ENCODE results near the gene GPATCH3. TPM values are rescaled to one million over a fixed set of nuclear protein-coding genes. Genes with fewer than 3 reads are reported as not detected.

The GPATCH3 gene
- total RNA-seq, 1 donor from 2014 or later = 2.0 TPM

- TF ChIP-seq, protein P1, sequence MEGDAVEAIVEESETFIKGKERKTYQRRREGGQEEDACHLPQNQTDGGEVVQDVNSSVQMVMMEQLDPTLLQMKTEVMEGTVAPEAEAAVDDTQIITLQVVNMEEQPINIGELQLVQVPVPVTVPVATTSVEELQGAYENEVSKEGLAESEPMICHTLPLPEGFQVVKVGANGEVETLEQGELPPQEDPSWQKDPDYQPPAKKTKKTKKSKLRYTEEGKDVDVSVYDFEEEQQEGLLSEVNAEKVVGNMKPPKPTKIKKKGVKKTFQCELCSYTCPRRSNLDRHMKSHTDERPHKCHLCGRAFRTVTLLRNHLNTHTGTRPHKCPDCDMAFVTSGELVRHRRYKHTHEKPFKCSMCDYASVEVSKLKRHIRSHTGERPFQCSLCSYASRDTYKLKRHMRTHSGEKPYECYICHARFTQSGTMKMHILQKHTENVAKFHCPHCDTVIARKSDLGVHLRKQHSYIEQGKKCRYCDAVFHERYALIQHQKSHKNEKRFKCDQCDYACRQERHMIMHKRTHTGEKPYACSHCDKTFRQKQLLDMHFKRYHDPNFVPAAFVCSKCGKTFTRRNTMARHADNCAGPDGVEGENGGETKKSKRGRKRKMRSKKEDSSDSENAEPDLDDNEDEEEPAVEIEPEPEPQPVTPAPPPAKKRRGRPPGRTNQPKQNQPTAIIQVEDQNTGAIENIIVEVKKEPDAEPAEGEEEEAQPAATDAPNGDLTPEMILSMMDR (IDR thresholded peaks at IDR 0.05) = no peak
- Histone ChIP-seq H3K27ac (no peak overlapping the region), H3K4me3 (no peak overlapping the region), H3K4me1 (peaks cover 0 to 3% of the 10 kb centered on the region in 2 donors), H3K9me3 (no peaks in the 10 kb centered on the region), H3K27me3 (no peaks in the 10 kb centered on the region), H3K36me3 (peaks cover 28 to 55% of the 10 kb centered on the region in 2 donors)
- intact Hi-C loops (cut with DNase I) = no loop called here
- DNase-seq (ENCODE audit: low spot score in 2 of 2) = no peak
These were observed 43.4 kb downstream of the GPATCH3 start for GRCh38 chr1:26856604-26857469.

- no peak overlapping the region for H3K4me3 ChIP-seq
- TF ChIP-seq, protein P1 (IDR thresholded peaks at IDR 0.05) = no peak
- DNase-seq (ENCODE audit: low spot score in 2 of 2) = no peak
- no peaks in the 10 kb centered on the region for H3K27me3 ChIP-seq
- intact Hi-C loops (cut with DNase I) = no loop called here
- peaks cover 0 to 3% of the 10 kb centered on the region in 2 donors for H3K4me1 ChIP-seq
- no peak overlapping the region for H3K27ac ChIP-seq
- H3K36me3 ChIP-seq = peaks cover 34 to 62% of the 10 kb centered on the region in 2 donors
- no peaks in the 10 kb centered on the region for H3K9me3 ChIP-seq
These were observed 44.1 kb downstream of the GPATCH3 start for GRCh38 chr1:26856181-26856580.

DNA sequence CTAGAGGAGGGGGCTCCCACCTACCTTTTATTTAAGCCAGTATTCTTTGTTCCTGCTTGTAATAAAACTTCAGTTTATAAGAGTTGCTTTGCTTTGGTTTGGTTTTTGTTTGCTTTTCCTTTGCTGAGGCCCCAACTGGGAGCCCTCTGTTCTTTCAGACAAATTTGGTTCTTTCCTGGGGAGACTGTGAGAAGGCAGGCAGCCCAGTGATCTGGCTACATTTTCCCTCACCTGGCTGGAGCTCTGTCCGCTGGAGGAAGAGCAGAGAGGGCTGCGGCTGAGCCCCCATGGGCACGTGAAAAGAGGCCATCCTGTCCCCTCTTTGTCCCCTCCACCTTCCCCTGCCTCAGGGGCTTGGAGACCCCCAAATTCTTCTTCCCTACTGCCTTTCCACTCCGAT, 44.6 kb downstream of the GPATCH3 start:
- Histone ChIP-seq H3K4me1 (peaks cover 0 to 3% of the 10 kb centered on the region in 2 donors), H3K4me3 (no peak overlapping the region), H3K27me3 (no peaks in the 10 kb centered on the region), H3K9me3 (no peaks in the 10 kb centered on the region), H3K36me3 (peaks cover 40 to 67% of the 10 kb centered on the region in 2 donors), H3K27ac (no peak overlapping the region)
- TF ChIP-seq, protein P1 (IDR thresholded peaks at IDR 0.05) = no peak
- intact Hi-C loops (cut with DNase I) = no loop called here
- no peak for DNase-seq (ENCODE audit: low spot score in 2 of 2)

- H3K27me3 ChIP-seq = no peaks in the 10 kb centered on the region
- H3K36me3 ChIP-seq = peaks cover 46 to 75% of the 10 kb centered on the region in 2 donors
These were observed 45.4 kb downstream of the GPATCH3 start for GRCh38 chr1:26854906-26855305.

GRCh38 chr1:26853600-26853999, 46.7 kb downstream of the GPATCH3 start:
- TF ChIP-seq, protein P1 (IDR thresholded peaks at IDR 0.05) = no peak
- H3K27ac ChIP-seq = peak overlapping the region; percentile 18 to 36
- no peak for DNase-seq (ENCODE audit: low spot score in 2 of 2)
- peaks cover 0 to 6% of the 10 kb centered on the region in 2 donors for H3K4me1 ChIP-seq
- intact Hi-C loops (cut with DNase I) = loop anchor here (1.0 kb wide), 2 partner anchors 12 to 25 kb away; no protein-coding TSS in a partner anchor
- H3K4me3 ChIP-seq = no peak overlapping the region
- no peaks in the 10 kb centered on the region for H3K9me3 ChIP-seq
- peaks cover 52 to 88% of the 10 kb centered on the region in 2 donors for H3K36me3 ChIP-seq
- no peaks in the 10 kb centered on the region for H3K27me3 ChIP-seq

More at GRCh38 chr1:26854906-26855305, 45.4 kb downstream of the GPATCH3 start:
- Histone ChIP-seq H3K4me1 (peaks cover 0 to 3% of the 10 kb centered on the region in 2 donors), H3K9me3 (no peaks in the 10 kb centered on the region), H3K27ac (no peak overlapping the region), H3K4me3 (no peak overlapping the region)
- intact Hi-C loops (cut with DNase I) = no loop called here
- no peak for DNase-seq (ENCODE audit: low spot score in 2 of 2)
- TF ChIP-seq, protein P1 (IDR thresholded peaks at IDR 0.05) = no peak

Measured in ascending aorta (tissue), 2 donors.